ENCODE data around the gene KIF1A. TPM values are rescaled to one million over a fixed set of nuclear protein-coding genes. Genes with fewer than 3 reads are reported as not detected.

KIF1A gene
- total and polyA plus RNA-seq, 2 of the 8 experiments (the other 6 are each of a cell fraction or from before 2014, with no cell fraction given), result 61.3 to 281 TPM

DNA sequence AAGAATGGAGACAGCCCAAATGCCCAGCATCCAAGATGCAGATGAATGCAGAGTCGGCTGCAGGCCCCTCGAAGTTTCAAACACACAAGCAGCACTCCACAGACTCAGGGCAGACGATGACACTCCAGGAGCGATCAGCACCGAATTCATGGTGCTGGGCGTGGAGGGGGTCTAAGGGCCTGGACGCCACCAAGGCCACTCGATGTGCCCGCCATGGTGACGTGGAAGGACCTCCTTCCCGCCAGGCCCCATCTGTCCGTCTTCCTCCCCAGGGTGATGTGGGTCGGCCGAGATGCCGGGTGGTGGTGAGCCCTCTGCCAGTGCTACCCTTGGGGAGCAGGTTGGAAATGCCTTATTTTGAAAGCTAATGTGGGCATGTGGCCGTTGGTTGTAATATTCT is 9.4 kb downstream of the KIF1A start (continued):
- TF ChIP-seq, protein P1, sequence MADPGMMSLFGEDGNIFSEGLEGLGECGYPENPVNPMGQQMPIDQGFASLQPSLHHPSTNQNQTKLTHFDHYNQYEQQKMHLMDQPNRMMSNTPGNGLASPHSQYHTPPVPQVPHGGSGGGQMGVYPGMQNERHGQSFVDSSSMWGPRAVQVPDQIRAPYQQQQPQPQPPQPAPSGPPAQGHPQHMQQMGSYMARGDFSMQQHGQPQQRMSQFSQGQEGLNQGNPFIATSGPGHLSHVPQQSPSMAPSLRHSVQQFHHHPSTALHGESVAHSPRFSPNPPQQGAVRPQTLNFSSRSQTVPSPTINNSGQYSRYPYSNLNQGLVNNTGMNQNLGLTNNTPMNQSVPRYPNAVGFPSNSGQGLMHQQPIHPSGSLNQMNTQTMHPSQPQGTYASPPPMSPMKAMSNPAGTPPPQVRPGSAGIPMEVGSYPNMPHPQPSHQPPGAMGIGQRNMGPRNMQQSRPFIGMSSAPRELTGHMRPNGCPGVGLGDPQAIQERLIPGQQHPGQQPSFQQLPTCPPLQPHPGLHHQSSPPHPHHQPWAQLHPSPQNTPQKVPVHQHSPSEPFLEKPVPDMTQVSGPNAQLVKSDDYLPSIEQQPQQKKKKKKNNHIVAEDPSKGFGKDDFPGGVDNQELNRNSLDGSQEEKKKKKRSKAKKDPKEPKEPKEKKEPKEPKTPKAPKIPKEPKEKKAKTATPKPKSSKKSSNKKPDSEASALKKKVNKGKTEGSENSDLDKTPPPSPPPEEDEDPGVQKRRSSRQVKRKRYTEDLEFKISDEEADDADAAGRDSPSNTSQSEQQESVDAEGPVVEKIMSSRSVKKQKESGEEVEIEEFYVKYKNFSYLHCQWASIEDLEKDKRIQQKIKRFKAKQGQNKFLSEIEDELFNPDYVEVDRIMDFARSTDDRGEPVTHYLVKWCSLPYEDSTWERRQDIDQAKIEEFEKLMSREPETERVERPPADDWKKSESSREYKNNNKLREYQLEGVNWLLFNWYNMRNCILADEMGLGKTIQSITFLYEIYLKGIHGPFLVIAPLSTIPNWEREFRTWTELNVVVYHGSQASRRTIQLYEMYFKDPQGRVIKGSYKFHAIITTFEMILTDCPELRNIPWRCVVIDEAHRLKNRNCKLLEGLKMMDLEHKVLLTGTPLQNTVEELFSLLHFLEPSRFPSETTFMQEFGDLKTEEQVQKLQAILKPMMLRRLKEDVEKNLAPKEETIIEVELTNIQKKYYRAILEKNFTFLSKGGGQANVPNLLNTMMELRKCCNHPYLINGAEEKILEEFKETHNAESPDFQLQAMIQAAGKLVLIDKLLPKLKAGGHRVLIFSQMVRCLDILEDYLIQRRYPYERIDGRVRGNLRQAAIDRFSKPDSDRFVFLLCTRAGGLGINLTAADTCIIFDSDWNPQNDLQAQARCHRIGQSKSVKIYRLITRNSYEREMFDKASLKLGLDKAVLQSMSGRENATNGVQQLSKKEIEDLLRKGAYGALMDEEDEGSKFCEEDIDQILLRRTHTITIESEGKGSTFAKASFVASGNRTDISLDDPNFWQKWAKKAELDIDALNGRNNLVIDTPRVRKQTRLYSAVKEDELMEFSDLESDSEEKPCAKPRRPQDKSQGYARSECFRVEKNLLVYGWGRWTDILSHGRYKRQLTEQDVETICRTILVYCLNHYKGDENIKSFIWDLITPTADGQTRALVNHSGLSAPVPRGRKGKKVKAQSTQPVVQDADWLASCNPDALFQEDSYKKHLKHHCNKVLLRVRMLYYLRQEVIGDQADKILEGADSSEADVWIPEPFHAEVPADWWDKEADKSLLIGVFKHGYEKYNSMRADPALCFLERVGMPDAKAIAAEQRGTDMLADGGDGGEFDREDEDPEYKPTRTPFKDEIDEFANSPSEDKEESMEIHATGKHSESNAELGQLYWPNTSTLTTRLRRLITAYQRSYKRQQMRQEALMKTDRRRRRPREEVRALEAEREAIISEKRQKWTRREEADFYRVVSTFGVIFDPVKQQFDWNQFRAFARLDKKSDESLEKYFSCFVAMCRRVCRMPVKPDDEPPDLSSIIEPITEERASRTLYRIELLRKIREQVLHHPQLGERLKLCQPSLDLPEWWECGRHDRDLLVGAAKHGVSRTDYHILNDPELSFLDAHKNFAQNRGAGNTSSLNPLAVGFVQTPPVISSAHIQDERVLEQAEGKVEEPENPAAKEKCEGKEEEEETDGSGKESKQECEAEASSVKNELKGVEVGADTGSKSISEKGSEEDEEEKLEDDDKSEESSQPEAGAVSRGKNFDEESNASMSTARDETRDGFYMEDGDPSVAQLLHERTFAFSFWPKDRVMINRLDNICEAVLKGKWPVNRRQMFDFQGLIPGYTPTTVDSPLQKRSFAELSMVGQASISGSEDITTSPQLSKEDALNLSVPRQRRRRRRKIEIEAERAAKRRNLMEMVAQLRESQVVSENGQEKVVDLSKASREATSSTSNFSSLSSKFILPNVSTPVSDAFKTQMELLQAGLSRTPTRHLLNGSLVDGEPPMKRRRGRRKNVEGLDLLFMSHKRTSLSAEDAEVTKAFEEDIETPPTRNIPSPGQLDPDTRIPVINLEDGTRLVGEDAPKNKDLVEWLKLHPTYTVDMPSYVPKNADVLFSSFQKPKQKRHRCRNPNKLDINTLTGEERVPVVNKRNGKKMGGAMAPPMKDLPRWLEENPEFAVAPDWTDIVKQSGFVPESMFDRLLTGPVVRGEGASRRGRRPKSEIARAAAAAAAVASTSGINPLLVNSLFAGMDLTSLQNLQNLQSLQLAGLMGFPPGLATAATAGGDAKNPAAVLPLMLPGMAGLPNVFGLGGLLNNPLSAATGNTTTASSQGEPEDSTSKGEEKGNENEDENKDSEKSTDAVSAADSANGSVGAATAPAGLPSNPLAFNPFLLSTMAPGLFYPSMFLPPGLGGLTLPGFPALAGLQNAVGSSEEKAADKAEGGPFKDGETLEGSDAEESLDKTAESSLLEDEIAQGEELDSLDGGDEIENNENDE (IDR thresholded peaks at IDR 0.05; ENCODE audit: insufficient replicate concordance, low read length), result no peak
- TF ChIP-seq RNF2 (IDR thresholded peaks at IDR 0.05; ENCODE audit: borderline replicate concordance, low read depth, low read length, missing control alignments, poor library complexity, severe bottlenecking) (no peak), CTBP2 (IDR thresholded peaks at IDR 0.05; ENCODE audit: borderline replicate concordance, insufficient read depth, insufficient read length, low read length) (no peak), BRCA1 (IDR thresholded peaks at IDR 0.05; ENCODE audit: low read depth, low read length) (no peak), RAD21 (IDR thresholded peaks at IDR 0.05 in 1 of 2, conservative IDR thresholded peaks at IDR 0.05 in 1 of 2; ENCODE audit: low read depth in 2 of 2, low read length in 2 of 2) (no peak), GTF2F1 (IDR thresholded peaks at IDR 0.05; ENCODE audit: borderline replicate concordance, low read depth, low read length) (no peak), TCF12 (IDR thresholded peaks at IDR 0.05; ENCODE audit: low read depth, low read length) (no peak), SRF (IDR thresholded peaks at IDR 0.05; ENCODE audit: low read depth, low read length) (no peak), BCL11A (IDR thresholded peaks at IDR 0.05; ENCODE audit: low read depth in 2 of 2, low read length in 2 of 2) (no peak)
